ENCODE measurements around the gene FREM2.

DNA sequence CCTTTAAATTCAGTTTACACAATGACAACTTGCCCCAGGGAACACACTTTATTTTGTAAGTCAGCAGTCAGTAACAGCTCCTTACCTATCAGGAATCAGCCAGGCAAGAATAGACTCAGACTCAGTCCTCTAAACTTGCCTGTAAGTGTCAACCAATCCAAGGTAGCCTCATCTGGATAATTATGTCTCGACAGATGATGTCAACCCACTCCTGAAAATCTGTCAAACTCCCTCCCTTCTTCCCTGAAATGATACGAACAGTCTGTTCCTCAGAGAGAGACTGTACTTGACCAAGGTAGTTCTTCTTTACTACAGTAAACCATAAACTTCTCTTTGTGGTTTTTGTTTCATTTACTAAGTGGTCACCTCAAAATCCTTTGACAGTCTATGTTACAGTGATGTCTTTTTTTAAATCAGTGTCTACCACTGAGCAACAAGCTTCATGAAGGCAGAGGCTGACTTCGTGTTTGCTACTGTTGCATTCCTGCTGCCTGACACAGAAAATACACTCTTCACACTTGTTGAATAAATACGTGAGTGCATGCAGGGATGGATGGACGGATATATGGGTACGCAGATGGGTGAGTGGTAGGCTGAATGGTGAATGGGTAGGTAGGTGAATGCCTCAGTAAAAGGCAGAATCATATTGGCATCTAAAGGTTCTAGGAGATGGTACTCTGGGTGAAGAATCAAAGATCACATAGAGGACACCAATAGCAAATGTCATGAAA lies 17.5 kb upstream of the FREM2 start:
- TF ChIP-seq SMC3 (IDR thresholded peaks at IDR 0.05; ENCODE audit: low read depth, low read length) = no peak
- TF ChIP-seq, protein P1, sequence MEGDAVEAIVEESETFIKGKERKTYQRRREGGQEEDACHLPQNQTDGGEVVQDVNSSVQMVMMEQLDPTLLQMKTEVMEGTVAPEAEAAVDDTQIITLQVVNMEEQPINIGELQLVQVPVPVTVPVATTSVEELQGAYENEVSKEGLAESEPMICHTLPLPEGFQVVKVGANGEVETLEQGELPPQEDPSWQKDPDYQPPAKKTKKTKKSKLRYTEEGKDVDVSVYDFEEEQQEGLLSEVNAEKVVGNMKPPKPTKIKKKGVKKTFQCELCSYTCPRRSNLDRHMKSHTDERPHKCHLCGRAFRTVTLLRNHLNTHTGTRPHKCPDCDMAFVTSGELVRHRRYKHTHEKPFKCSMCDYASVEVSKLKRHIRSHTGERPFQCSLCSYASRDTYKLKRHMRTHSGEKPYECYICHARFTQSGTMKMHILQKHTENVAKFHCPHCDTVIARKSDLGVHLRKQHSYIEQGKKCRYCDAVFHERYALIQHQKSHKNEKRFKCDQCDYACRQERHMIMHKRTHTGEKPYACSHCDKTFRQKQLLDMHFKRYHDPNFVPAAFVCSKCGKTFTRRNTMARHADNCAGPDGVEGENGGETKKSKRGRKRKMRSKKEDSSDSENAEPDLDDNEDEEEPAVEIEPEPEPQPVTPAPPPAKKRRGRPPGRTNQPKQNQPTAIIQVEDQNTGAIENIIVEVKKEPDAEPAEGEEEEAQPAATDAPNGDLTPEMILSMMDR (conservative IDR thresholded peaks at IDR 0.05; ENCODE audit: low read depth, low read length) = no peak
- TF ChIP-seq MAZ (IDR thresholded peaks at IDR 0.05; ENCODE audit: borderline replicate concordance, low read depth, low read length) = no peak
- TF ChIP-seq, protein P2, sequence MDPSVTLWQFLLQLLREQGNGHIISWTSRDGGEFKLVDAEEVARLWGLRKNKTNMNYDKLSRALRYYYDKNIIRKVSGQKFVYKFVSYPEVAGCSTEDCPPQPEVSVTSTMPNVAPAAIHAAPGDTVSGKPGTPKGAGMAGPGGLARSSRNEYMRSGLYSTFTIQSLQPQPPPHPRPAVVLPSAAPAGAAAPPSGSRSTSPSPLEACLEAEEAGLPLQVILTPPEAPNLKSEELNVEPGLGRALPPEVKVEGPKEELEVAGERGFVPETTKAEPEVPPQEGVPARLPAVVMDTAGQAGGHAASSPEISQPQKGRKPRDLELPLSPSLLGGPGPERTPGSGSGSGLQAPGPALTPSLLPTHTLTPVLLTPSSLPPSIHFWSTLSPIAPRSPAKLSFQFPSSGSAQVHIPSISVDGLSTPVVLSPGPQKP (IDR thresholded peaks at IDR 0.05; ENCODE audit: borderline replicate concordance, low read depth, low read length) = no peak
- no peak for TF ChIP-seq POLR2A (IDR thresholded peaks at IDR 0.05; ENCODE audit: low read depth, low read length)
- no peak for TF ChIP-seq RCOR1 (IDR thresholded peaks at IDR 0.05; ENCODE audit: insufficient replicate concordance, low read length)
- TF ChIP-seq RAD21 (IDR thresholded peaks at IDR 0.05; ENCODE audit: low read length) = no peak
- TF ChIP-seq MXI1 (IDR thresholded peaks at IDR 0.05; ENCODE audit: borderline replicate concordance, low read depth, low read length) = no peak
- no peak for TF ChIP-seq BHLHE40 (IDR thresholded peaks at IDR 0.05; ENCODE audit: low read depth, low read length)
- no peak for TF ChIP-seq RFX5 (IDR thresholded peaks at IDR 0.05; ENCODE audit: low read depth, low read length)

Data from IMR-90 (cell line).